ENCODE measurements around the gene CDS2.

CDS2 gene

DNA sequence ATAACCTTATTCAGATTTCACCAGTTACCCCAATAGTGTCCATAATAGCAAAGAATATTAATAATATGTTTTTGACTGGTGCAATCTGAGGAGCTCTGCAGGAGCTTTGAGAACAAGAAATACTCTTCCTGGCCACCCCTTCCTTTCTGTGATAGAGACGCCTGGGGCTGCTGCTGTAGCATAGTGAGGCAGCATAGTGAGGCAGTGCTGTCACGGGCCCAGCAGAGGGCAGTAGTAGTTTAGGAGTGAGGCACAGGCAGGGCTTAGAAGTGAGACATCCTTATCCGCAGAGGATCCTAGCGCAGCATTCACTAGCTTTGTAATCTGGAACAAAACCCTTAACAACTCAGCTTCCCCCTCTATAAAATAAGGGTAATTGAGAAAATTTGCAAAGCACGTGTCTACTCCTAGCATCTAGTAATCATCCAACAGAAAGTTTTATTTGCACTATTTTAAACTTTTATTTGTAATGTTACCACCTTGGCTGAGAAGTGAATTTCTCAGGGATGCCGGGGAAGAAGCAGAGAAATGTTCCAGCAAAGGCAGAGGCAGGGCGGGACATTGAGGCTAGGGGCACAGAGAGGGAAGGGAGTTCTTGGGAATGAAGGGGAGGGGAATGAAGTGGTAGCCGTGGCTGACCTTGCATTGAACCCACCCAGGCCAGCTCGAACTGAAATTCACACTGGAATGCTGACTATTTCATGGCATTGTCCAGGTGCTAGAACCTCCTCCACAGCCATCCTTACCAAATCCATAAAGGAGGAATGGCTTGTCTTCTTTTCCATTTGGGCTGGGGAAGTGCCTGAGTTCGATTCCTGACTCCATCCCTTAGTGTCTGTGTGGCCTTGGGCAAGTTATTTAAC lies 78.8 kb downstream of the CDS2 start:
- ChIA-PET CTCF (interaction anchor here (0.5 to 14.2 kb wide), 58 partner anchors 9 to 701 kb away, joined by 3 to 272 read pairs (median 4); partner anchors contain the start of genes CDS2 and PCNA), POLR2A (interaction anchor here (1.0 kb wide), 1 partner anchor 79 kb away, joined by 3 read pairs; no protein-coding TSS in a partner anchor)
- Histone ChIP-seq H3K27ac (ENCODE audit: extremely low read depth, low read depth, low read length) (no peak overlapping the region), H3K4me3 (ENCODE audit: low read depth, low read length) (no peak overlapping the region), H3K4me1 (ENCODE audit: control insufficient read depth, insufficient read depth, low read length) (no peaks in the 10 kb centered on the region), H3K9me3 (ENCODE audit: control insufficient read depth, insufficient read depth, low read depth, low read length) (no peaks in the 10 kb centered on the region), H3K36me3 (ENCODE audit: control insufficient read depth in 2 of 2, insufficient read depth in 1 of 2, low read length in 2 of 2) (0 out of 3 replicates have a peak, but pooled peaks cover 0 to 5% of the 10 kb centered on the region in 2 experiments)
- no peak for TF ChIP-seq ZNF488 (tag by site-specific recombination; IDR thresholded peaks at IDR 0.05)
- TF ChIP-seq ZNF629 (tag by site-specific recombination; IDR thresholded peaks at IDR 0.05), result no peak
- TF ChIP-seq, protein P1, sequence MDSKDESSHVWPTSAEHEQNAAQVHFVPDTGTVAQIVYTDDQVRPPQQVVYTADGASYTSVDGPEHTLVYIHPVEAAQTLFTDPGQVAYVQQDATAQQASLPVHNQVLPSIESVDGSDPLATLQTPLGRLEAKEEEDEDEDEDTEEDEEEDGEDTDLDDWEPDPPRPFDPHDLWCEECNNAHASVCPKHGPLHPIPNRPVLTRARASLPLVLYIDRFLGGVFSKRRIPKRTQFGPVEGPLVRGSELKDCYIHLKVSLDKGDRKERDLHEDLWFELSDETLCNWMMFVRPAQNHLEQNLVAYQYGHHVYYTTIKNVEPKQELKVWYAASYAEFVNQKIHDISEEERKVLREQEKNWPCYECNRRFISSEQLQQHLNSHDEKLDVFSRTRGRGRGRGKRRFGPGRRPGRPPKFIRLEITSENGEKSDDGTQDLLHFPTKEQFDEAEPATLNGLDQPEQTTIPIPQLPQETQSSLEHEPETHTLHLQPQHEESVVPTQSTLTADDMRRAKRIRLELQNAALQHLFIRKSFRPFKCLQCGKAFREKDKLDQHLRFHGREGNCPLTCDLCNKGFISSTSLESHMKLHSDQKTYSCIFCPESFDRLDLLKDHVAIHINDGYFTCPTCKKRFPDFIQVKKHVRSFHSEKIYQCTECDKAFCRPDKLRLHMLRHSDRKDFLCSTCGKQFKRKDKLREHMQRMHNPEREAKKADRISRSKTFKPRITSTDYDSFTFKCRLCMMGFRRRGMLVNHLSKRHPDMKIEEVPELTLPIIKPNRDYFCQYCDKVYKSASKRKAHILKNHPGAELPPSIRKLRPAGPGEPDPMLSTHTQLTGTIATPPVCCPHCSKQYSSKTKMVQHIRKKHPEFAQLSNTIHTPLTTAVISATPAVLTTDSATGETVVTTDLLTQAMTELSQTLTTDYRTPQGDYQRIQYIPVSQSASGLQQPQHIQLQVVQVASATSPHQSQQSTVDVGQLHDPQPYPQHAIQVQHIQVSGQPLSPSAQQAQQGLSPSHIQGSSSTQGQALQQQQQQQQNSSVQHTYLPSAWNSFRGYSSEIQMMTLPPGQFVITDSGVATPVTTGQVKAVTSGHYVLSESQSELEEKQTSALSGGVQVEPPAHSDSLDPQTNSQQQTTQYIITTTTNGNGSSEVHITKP (tag by site-specific recombination; IDR thresholded peaks at IDR 0.05), result peak; percentile 25; the same call in 1 of the 2 replicates
- no peak for TF ChIP-seq ZBTB44 (tag by site-specific recombination; IDR thresholded peaks at IDR 0.05)
- peak; percentile 80 for TF ChIP-seq CTCF (tag by site-specific recombination; IDR thresholded peaks at IDR 0.05)
- peak; percentile 82 for TF ChIP-seq ZNF654 (tag by site-specific recombination; IDR thresholded peaks at IDR 0.05; ENCODE audit: low read depth)
- TF ChIP-seq ZNF664 (tag by site-specific recombination; IDR thresholded peaks at IDR 0.05), result no peak
- TF ChIP-seq ZNF112 (tag by site-specific recombination; IDR thresholded peaks at IDR 0.05), result no peak

DNA sequence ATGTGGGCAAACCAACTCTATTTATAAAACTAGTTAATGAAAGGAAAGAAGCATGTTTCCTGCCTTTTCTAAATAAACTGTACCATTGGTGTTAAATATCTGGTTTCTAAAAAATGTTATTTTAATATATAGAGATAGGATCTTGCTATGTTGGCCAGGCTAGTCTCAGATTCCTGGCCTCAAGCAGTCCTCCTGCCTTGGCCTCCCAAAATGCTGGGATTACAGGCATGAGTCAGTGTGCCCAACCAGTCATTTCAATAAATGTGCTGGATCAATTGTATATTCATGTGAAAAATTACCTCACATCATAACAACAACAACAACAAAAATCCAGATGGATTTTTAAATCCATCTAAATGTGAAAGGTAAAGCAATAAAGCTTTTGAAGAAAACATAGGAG lies 80.3 kb downstream of the CDS2 start:
- CTCF ChIA-PET, result interaction anchor here (0.6 to 14.2 kb wide), 9 partner anchors 9 to 292 kb away, joined by 3 to 272 read pairs (median 8); partner anchors contain the start of gene CDS2
- no peak overlapping the region for H3K4me3 ChIP-seq (ENCODE audit: low read depth, low read length)
- no peaks in the 10 kb centered on the region for H3K9me3 ChIP-seq (ENCODE audit: control insufficient read depth, insufficient read depth, low read depth, low read length)
- POLR2A ChIA-PET, result no interaction called here
- no peak overlapping the region for H3K27ac ChIP-seq (ENCODE audit: extremely low read depth, low read depth, low read length)
- no peaks in the 10 kb centered on the region for H3K4me1 ChIP-seq (ENCODE audit: control insufficient read depth, insufficient read depth, low read length)
- H3K36me3 ChIP-seq (ENCODE audit: control insufficient read depth in 2 of 2, insufficient read depth in 1 of 2, low read length in 2 of 2), result peaks cover 5% of the 10 kb centered on the region in 2 experiments; a peak in 2 of 3 replicates
- no peak for TF ChIP-seq ZFP41 (tag by site-specific recombination; IDR thresholded peaks at IDR 0.05; ENCODE audit: borderline replicate concordance)
- TF ChIP-seq ZNF341 (tag by site-specific recombination; IDR thresholded peaks at IDR 0.05; ENCODE audit: low read depth), result no peak
- TF ChIP-seq ZNF311 (tag by site-specific recombination; IDR thresholded peaks at IDR 0.05; ENCODE audit: borderline replicate concordance), result no peak
- TF ChIP-seq ZNF138 (tag by site-specific recombination; IDR thresholded peaks at IDR 0.05; ENCODE audit: borderline replicate concordance), result no peak
- TF ChIP-seq ZNF549 (tag by site-specific recombination; IDR thresholded peaks at IDR 0.05), result no peak
- TF ChIP-seq, protein P2, sequence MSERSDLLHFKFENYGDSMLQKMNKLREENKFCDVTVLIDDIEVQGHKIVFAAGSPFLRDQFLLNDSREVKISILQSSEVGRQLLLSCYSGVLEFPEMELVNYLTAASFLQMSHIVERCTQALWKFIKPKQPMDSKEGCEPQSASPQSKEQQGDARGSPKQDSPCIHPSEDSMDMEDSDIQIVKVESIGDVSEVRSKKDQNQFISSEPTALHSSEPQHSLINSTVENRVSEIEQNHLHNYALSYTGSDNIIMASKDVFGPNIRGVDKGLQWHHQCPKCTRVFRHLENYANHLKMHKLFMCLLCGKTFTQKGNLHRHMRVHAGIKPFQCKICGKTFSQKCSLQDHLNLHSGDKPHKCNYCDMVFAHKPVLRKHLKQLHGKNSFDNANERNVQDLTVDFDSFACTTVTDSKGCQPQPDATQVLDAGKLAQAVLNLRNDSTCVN (tag by site-specific recombination; optimal IDR thresholded peaks at IDR 0.05), result no peak
- no peak for TF ChIP-seq ZNF292 (tag by site-specific recombination; IDR thresholded peaks at IDR 0.05; ENCODE audit: borderline replicate concordance, low read depth)
- no peak for TF ChIP-seq ZNF175 (tag by site-specific recombination; IDR thresholded peaks at IDR 0.05)
- TF ChIP-seq, protein P3, sequence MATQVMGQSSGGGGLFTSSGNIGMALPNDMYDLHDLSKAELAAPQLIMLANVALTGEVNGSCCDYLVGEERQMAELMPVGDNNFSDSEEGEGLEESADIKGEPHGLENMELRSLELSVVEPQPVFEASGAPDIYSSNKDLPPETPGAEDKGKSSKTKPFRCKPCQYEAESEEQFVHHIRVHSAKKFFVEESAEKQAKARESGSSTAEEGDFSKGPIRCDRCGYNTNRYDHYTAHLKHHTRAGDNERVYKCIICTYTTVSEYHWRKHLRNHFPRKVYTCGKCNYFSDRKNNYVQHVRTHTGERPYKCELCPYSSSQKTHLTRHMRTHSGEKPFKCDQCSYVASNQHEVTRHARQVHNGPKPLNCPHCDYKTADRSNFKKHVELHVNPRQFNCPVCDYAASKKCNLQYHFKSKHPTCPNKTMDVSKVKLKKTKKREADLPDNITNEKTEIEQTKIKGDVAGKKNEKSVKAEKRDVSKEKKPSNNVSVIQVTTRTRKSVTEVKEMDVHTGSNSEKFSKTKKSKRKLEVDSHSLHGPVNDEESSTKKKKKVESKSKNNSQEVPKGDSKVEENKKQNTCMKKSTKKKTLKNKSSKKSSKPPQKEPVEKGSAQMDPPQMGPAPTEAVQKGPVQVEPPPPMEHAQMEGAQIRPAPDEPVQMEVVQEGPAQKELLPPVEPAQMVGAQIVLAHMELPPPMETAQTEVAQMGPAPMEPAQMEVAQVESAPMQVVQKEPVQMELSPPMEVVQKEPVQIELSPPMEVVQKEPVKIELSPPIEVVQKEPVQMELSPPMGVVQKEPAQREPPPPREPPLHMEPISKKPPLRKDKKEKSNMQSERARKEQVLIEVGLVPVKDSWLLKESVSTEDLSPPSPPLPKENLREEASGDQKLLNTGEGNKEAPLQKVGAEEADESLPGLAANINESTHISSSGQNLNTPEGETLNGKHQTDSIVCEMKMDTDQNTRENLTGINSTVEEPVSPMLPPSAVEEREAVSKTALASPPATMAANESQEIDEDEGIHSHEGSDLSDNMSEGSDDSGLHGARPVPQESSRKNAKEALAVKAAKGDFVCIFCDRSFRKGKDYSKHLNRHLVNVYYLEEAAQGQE (tag by site-specific recombination; IDR thresholded peaks at IDR 0.05), result no peak

Measured in HEK293 (cell line).